OCI-LY3 (cell line): ENCODE data around the gene PPP1R12B.
"Not testable (repeated sequence)": the region's sequence is repeated elsewhere in the genome, so short reads cannot be mapped to it uniquely, and the experiment has no call there.

Experiments used
- CTCF ChIP-seq: fragments of 200-600, 300-600 bp; sonication (generic); IDR thresholded peaks from 2 replicates; pipeline ENCODE4 v1.5.1; 2014; ENCODE audit warnings: antibody characterized with exemption, low read length, low read depth
- EZH2phosphoT487 ChIP-seq: fragments of 200-600 bp; shearing (Covaris generic); IDR thresholded peaks from 2 replicates; pipeline ENCODE4 v1.6.1; 2018; ENCODE audit warnings: antibody characterized with exemption, mixed run types, low read depth

- TF ChIP-seq CTCF, EZH2phosphoT487: not testable (repeated sequence)
Measured at GRCh38 chr1:202545647-202546303, 197.3 kb downstream of the PPP1R12B start.
